Stimulated activated CD8-positive, alpha-beta memory T cell treated with anti-CD3 and anti-CD28 coated beads, Interleukin-12 subunit alpha, Interleukin-12 subunit beta, amount 100 ng/mL, for 24 hours (primary cell): ENCODE data around the gene FAM20B.

Source experiments
- DNase-seq: peaks from one replicate; pipeline ENCODE4 v3.0.0-alpha.2; 2020; ENCODE audit errors: extremely low read depth

The FAM20B gene

GRCh38 chr1:179091691-179092165 lies 66.0 kb downstream of the FAM20B start:
- DNase-seq, result no peak

- no peak for DNase-seq
Measured at GRCh38 chr1:179092896-179093461, 67.3 kb downstream of the FAM20B start.

DNA sequence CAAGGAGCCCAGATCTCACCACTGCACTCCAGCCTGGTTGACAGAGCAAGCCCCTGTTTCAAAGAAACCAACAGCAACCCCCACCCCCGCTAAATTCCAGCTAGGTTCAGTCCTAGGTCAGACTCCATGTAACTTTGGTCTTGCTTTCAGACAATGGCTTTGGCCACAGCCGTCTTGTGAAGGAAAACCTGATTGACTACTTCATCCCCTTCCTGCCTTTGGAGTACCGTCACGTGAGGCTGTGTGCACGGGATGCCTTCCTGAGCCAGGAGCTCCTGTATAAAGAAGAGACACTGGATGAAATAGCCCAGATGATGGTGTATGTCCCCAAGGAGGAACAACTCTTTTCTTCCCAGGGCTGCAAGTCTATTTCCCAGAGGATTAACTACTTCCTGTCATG lies 69.1 kb downstream of the FAM20B start:
- no peak for DNase-seq

- DNase-seq, result no peak
Measured at GRCh38 chr1:179095377-179095776, 69.7 kb downstream of the FAM20B start.

GRCh38 chr1:179095924-179096323 lies 70.2 kb downstream of the FAM20B start:
- DNase-seq, result no peak

GRCh38 chr1:179099891-179100290 lies 74.2 kb downstream of the FAM20B start:
- DNase-seq, result no peak

GRCh38 chr1:179101566-179101965 lies 75.9 kb downstream of the FAM20B start:
- no peak for DNase-seq

- DNase-seq, result no peak
Measured at GRCh38 chr1:179103999-179104398, 78.3 kb downstream of the FAM20B start.

DNA sequence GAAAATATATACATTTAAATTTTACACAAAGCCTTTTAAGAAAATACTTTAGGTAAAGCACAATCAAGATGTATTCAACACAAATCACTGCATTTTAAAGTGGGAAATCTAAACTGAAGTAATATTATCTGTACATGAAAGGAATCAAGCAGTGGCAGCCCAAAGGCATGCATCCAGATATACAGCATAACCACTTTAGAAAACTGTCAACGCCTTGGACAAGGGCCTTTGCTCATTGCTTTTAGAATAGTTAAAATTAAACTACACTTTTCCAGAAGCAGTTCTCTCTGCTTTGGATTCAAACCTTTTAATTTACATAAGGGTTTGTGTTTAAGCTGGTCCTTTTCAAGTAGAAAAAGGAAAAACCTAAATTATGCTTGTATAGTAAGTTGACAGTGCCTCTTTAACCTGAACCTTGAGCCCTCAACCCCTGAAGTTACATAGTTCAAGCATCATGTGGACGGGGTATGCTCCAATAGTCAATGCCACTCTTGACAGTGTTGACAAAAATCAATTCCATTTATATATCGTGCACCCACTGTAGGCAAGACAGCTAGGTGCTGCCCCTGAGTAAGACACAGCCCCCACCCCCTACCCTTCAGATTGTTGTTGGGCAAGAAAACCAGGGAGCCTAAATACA lies 79.0 kb downstream of the FAM20B start:
- no peak for DNase-seq

GRCh38 chr1:179105393-179105792 lies 79.7 kb downstream of the FAM20B start:
- no peak for DNase-seq

- DNase-seq, result no peak
Measured at GRCh38 chr1:179107706-179108629, 82.3 kb downstream of the FAM20B start.

- no peak for DNase-seq
Measured at GRCh38 chr1:179108644-179109043, 83.0 kb downstream of the FAM20B start.

DNA sequence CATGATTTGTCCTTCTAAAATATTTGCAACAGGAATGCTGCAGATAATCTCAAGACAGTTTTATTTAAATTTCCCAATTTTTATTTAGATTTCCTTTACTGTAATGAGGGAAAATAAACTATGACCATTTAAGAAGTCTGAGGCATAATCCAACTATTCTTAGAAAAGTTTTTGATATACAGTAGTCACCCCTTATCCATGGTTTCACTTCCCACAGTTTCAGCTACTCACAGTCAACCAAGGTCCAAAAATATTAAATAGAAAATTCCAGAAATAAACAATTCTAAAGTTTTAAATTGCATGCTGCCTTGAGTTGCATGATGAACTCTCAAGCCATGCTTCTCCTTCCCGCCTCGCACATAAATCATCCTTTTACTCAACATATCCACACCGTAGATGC lies 89.5 kb downstream of the FAM20B start:
- DNase-seq, result no peak

- no peak for DNase-seq
Measured at GRCh38 chr1:179119513-179119912, 93.8 kb downstream of the FAM20B start.

- no peak for DNase-seq
Measured at GRCh38 chr1:179120736-179121135, 95.0 kb downstream of the FAM20B start.

- DNase-seq, result no peak
Measured at GRCh38 chr1:179121159-179121938, 95.7 kb downstream of the FAM20B start.

GRCh38 chr1:179124873-179125272 lies 99.2 kb downstream of the FAM20B start:
- DNase-seq, result no peak
